Progenitor cell of endocrine pancreas (in vitro differentiated cells): ENCODE results near the gene KIF16B. TPM values are rescaled to one million over a fixed set of nuclear protein-coding genes. Genes with fewer than 3 reads are reported as not detected.

Experiments used
- DNase-seq: peaks from one replicate; pipeline ENCODE4 v3.0.0; 2021; ENCODE audit warnings: low spot score; ENCODE audit not compliant: unreplicated experiment
- H3K27ac Mint-ChIP-seq: 2 replicates; pipeline ENCODE4 v1.8.0; 2021; ENCODE audit warnings: mild to moderate bottlenecking, moderate library complexity, mixed read lengths
- H3K27me3 Mint-ChIP-seq: 2 replicates; pipeline ENCODE4 v1.8.0; 2021; ENCODE audit warnings: mixed read lengths
- H3K36me3 Mint-ChIP-seq: 2 replicates; pipeline ENCODE4 v1.8.0; 2022; ENCODE audit warnings: mixed read lengths; ENCODE audit not compliant: insufficient read depth
- H3K4me1 Mint-ChIP-seq: 2 replicates; pipeline ENCODE4 v1.8.0; 2021; ENCODE audit warnings: low read depth, mixed read lengths
- H3K4me3 Mint-ChIP-seq: 2 replicates; pipeline ENCODE4 v1.8.0; 2021; ENCODE audit warnings: low read depth, mild to moderate bottlenecking, moderate library complexity, mixed read lengths
- H3K9me3 Mint-ChIP-seq: 2 replicates; pipeline ENCODE4 v1.8.0; 2021; ENCODE audit warnings: low read depth, mixed read lengths
- CTCF ChIP-seq: fragments of 200-600 bp; sonication (generic); IDR thresholded peaks from one replicate; pipeline ENCODE4 v1.5.0; 2021; ENCODE audit warnings: antibody characterized with exemption, mild to moderate bottlenecking; ENCODE audit not compliant: unreplicated experiment
- total RNA-seq: library from RNA; stranded (reverse); gene quantifications from 2 replicates; pipeline ENCODE4 v1.2.1, GENCODE V29; 2021

The KIF16B gene
- total RNA-seq, 1 donor from 2014 or later, result 10.8 TPM

DNA sequence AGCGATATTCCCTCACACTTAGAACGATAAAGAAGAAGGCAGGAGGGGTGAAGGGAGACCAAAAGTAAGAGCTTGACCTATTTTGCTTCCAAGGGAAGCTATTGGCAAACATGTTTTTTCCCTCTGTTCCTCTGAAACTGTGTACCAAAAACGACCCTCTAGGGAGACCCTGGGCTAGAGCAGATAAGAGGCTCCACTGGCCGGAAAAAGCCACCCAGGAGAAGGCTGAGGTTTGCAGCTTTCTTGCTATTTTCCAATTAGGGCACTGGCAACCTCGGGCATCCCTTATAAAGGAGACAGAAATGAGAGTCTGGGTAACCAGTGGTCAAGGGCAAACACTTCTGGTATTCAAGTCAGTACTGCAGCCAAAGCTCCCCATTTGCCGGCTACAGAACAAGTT is 168.0 kb downstream of the KIF16B start:
- no peak for DNase-seq
- Mint-ChIP-seq H3K36me3 (peaks cover 30% of the 10 kb centered on the region), H3K9me3 (peaks cover 19% of the 10 kb centered on the region), H3K4me3 (no peak overlapping the region), H3K4me1 (peaks cover 31% of the 10 kb centered on the region), H3K27ac (no peak overlapping the region), H3K27me3 (no peaks in the 10 kb centered on the region)
- TF ChIP-seq CTCF, result no peak

DNA sequence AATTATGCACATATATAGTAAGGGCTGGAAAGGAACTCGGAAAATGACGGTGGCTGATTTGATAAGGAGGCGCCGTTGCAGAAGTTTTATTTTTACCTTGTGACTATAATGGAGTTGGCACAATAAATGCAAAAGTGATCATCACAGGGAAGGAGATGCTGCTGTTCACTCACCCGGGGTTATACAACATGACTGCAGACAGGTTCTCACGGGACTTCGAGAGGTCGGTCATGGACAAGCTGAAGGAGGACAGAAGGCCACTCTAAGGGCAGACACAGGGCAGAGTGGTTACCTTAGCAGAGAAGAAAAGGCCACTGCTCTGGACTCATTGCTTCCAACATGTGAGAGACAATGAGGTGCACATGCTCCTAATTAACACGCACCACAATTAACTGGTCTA is 168.6 kb downstream of the KIF16B start:
- no peak for TF ChIP-seq CTCF
- Mint-ChIP-seq H3K27me3 (no peaks in the 10 kb centered on the region), H3K36me3 (peaks cover 31% of the 10 kb centered on the region), H3K9me3 (peaks cover 19% of the 10 kb centered on the region), H3K4me3 (no peak overlapping the region), H3K27ac (no peak overlapping the region), H3K4me1 (peaks cover 31% of the 10 kb centered on the region)
- DNase-seq, result no peak

GRCh38 chr20:16404171-16404570 is 169.1 kb downstream of the KIF16B start:
- TF ChIP-seq CTCF, result no peak
- H3K36me3 Mint-ChIP-seq, result peaks cover 27% of the 10 kb centered on the region
- H3K27me3 Mint-ChIP-seq, result no peaks in the 10 kb centered on the region
- peaks cover 31% of the 10 kb centered on the region for H3K4me1 Mint-ChIP-seq
- H3K4me3 Mint-ChIP-seq, result no peak overlapping the region
- peaks cover 14% of the 10 kb centered on the region for H3K9me3 Mint-ChIP-seq
- no peak for DNase-seq
- no peak overlapping the region for H3K27ac Mint-ChIP-seq

DNA sequence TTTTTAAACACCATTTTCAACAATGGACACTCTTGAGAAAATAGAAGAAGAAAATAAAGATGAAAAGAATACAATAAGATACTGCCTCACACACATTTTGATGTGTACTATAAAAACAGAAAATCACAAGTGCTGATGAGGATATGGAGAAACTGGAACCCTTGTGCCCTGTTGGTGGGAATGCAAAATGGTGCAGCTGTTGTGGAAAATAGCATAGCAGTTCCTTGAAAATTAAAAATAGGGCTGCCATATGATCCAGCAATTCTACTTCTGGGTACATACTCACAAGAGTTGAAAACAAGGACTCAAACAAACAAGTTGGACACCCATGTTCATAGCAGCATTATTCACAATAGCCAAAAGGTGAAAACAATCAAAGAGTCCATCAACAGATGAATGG is 173.0 kb downstream of the KIF16B start:
- Mint-ChIP-seq H3K36me3 (peaks cover 21% of the 10 kb centered on the region), H3K27ac (no peak overlapping the region), H3K27me3 (no peaks in the 10 kb centered on the region), H3K9me3 (peaks cover 3% of the 10 kb centered on the region), H3K4me1 (no peaks in the 10 kb centered on the region), H3K4me3 (no peak overlapping the region)
- no peak for DNase-seq
- no peak for TF ChIP-seq CTCF

GRCh38 chr20:16399801-16400200 is 173.4 kb downstream of the KIF16B start:
- Mint-ChIP-seq H3K4me1 (no peaks in the 10 kb centered on the region), H3K27me3 (no peaks in the 10 kb centered on the region), H3K4me3 (no peak overlapping the region), H3K36me3 (peaks cover 21% of the 10 kb centered on the region), H3K27ac (no peak overlapping the region), H3K9me3 (peaks cover 3% of the 10 kb centered on the region)
- no peak for TF ChIP-seq CTCF
- DNase-seq, result no peak
